ENCODE data around the gene BICC1. TPM values are rescaled to one million over a fixed set of nuclear protein-coding genes. Genes with fewer than 3 reads are reported as not detected.

Gene BICC1
- total RNA-seq, 1 experiment from 2014 or later: 0.52 TPM

- DNase-seq (ENCODE audit: extremely low read depth, low read depth): no peak
Observed at GRCh38 chr10:58767652-58768051, 255.0 kb downstream of the BICC1 start.

DNA sequence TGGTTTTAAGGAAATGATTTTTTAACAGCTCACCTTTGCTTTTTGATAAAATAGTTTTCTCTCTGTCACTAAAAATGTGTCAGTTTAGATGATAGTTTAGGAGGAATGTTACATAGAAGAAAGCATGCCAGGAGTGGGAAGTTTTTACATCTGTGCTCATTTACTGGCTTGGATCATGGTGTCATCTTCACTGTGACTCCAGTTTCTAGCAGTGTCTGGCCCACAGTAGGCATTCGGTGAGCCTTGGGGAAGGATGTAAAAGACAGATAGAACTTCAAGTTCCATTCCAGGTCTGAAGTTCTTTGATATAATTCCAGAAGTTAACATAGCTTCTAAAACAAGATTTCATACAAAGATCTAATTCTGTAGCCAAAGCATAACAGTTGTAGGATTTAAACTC lies 259.2 kb downstream of the BICC1 start:
- DNase-seq (ENCODE audit: extremely low read depth, low read depth): no peak

DNA sequence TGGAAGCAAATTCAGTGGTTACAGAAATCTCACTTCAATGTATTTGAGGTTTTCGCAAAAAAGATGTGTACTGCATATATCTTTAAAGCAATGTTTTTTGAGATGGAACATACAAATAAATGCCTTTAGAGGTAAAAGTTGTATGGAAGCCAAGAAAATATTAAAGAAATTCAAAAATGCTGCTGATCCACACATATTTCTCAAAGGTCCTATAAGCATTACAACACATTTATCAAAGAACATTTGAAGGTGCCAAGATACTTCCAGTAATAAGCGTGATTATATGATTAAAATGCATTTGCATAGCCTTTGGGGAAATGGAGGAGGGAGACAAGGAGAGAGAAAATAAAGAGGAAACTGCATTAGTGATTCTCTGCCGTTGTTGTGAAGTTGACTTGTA lies 260.1 kb downstream of the BICC1 start:
- no peak for DNase-seq (ENCODE audit: extremely low read depth, low read depth)

- DNase-seq (ENCODE audit: extremely low read depth, low read depth): no peak
Observed at GRCh38 chr10:58773341-58773740, 260.7 kb downstream of the BICC1 start.

GRCh38 chr10:58773944-58774343 lies 261.3 kb downstream of the BICC1 start:
- no peak for DNase-seq (ENCODE audit: extremely low read depth, low read depth)

GRCh38 chr10:58775960-58776567 lies 263.4 kb downstream of the BICC1 start:
- no peak for DNase-seq (ENCODE audit: extremely low read depth, low read depth)

DNA sequence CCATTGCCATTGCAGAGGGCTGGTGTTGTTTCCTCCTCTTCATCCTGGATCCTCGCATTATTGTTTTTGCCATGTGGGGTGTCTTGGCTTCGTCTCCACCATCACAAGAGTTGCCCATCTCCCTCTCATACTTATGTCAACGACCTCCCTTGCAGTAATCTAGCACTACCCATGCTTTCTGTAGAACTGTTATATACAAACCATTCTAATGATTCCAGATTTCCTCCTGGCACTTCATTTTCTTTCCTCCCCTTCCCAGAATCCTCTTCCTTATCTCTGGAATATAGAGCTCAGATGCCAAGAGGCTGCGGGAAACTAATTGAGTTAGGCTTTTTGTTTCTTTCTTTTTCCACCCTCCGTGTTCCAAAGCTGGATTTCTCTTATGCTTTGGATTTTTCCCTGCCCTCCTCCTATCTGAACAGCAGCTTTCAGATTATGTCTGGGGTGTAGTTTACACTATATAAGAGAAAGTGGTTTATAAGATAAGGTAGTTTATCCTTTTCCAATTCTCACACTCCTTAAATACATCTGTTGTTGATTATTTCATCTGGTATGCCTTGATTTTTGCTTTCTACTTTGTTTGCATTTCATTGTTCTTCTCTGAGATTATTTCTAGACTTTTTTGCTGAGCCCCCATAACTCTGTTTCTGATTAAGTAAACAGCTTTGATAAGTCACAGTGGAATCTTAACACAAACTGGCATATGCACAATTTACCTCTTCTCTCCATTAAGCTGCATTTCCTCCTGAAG lies 264.1 kb downstream of the BICC1 start:
- DNase-seq (ENCODE audit: extremely low read depth, low read depth): no peak

- no peak for DNase-seq (ENCODE audit: extremely low read depth, low read depth)
Observed at GRCh38 chr10:58778966-58779365, 266.3 kb downstream of the BICC1 start.

- DNase-seq (ENCODE audit: extremely low read depth, low read depth): no peak
Observed at GRCh38 chr10:58779594-58779993, 266.9 kb downstream of the BICC1 start.

DNA sequence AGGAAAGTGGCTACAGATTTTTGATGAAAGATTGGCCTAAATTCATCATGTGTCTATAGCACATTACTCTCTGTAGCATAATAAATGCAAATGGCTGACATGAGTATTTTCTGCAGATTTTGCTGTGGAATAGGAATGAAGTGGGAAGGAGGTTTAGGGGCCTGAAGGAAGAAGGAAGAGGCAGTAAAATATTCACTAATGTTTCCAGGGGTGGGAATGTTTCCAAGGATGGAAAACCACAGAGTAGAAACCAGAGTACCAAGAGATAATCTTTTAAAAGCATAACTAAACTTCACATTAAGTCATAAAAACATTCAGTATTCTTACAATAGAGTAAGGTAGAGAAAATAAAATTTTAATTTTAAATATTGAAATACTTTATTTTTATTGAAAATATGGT lies 267.8 kb downstream of the BICC1 start:
- DNase-seq (ENCODE audit: extremely low read depth, low read depth): no peak

GRCh38 chr10:58781873-58782488 lies 269.3 kb downstream of the BICC1 start:
- DNase-seq (ENCODE audit: extremely low read depth, low read depth): peak; percentile 59

GRCh38 chr10:58782876-58783851 lies 270.5 kb downstream of the BICC1 start:
- DNase-seq (ENCODE audit: extremely low read depth, low read depth): no peak

DNA sequence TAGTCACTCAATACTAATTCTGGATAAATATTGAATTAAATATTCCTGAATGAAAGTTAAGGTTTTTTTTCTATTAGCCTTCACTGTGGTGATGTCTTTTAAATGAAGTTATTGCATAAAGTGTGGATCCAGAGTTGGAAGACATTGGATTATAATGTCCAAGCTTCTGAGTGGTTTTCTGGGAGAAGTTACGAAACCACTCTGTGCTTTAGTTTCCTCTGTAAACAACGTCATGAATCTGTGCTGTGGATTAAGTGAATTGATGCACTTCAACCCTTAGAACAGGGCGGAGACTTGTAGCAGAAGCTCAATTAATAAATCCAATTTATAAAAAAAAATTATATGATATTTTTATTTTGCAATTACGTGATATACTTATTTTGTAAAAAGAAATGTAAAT lies 271.7 kb downstream of the BICC1 start:
- DNase-seq (ENCODE audit: extremely low read depth, low read depth): no peak

GRCh38 chr10:58785354-58785753 lies 272.7 kb downstream of the BICC1 start:
- DNase-seq (ENCODE audit: extremely low read depth, low read depth): no peak

DNA sequence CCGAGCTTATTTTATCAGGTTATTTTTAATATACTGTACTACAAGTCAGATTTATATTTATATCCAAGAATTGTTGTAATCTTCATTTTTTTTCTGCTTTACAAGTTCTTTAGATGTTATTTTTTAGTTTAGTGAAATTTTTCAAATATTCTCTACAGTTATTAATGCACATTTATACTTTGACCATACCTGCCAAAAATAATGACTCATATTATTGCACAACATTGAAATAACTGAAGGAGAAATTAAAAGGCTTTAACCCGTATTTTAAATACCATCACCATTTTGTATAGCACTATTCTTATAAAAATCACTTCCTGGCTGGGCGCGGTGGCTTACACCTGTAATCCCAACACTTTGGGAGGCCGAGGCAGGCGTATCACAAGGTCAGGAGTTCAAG lies 278.5 kb downstream of the BICC1 start:
- DNase-seq (ENCODE audit: extremely low read depth, low read depth): no peak

GRCh38 chr10:58795560-58795959 lies 282.9 kb downstream of the BICC1 start:
- no peak for DNase-seq (ENCODE audit: extremely low read depth, low read depth)

DNA sequence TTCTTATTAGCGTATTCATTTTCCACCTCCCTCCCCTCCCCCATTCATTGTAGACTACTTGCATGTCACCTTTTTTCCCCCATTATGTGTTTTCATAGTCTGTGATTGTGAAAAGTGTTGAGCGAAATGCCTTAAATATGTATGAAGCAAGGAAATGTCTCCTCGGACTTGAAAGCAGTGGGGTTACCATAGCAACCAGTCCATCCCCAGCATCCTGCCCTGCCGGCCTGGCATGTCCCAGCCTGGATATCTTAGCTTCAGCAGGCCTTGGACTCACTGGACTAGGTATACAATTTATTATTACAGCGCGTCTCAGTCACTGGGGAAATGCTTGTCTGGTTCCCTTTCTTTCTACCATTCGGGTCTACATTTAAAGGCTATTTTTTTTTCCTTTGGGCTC lies 283.6 kb downstream of the BICC1 start:
- no peak for DNase-seq (ENCODE audit: extremely low read depth, low read depth)

- DNase-seq (ENCODE audit: extremely low read depth, low read depth): no peak
Observed at GRCh38 chr10:58796824-58797223, 284.2 kb downstream of the BICC1 start.

GRCh38 chr10:58797356-58797755 lies 284.7 kb downstream of the BICC1 start:
- DNase-seq (ENCODE audit: extremely low read depth, low read depth): no peak

DNA sequence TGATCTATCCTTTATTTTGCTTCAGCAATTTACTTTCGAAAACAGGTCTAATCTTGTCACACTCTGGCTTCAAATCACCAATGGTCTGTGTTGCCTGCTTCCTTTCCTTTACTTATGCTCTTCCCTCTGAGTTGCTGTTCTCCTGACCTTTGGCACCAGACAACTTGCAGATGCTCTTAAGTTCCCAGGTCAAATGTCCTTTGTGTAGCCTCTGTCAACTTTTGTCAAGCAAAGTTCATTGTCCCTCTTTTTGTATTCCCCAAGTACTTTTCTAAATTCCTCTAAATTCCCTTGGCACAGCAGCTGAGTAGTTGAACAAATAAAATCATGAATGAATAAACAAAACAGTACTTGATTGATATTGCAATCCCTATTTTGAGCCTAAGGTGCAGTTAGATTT lies 289.4 kb downstream of the BICC1 start:
- no peak for DNase-seq (ENCODE audit: extremely low read depth, low read depth)

DNA sequence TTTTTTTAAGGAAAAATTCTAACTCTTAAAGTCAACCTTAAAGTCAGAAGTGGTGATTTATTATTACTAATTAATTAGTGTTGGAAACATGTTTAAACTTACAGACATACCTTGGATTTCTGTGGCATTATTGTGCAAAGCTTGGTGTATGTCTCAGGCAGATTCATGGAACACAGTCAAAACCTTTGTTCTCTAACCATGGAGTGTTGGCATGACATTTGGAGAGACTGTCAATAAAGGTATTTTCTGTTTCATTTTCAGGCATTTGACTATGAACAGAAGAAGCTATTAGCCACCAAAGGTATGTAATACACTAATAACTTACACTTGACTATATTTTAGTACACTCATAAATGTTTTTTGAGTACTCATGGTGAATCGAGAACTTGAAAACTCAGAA lies 293.7 kb downstream of the BICC1 start:
- DNase-seq (ENCODE audit: extremely low read depth, low read depth): no peak

Measured in NCI-H460 (cell line).